ENCODE measurements around the gene SUPT3H. TPM values are rescaled to one million over a fixed set of nuclear protein-coding genes. Genes with fewer than 3 reads are reported as not detected.

The SUPT3H gene
- total and polyA plus RNA-seq, 7 experiments from 2014 or later, result 8.0 to 16.0 (median 12.7) TPM

- Histone ChIP-seq H3K36me3 (ENCODE audit: control insufficient read depth in 2 of 3, insufficient read depth in 3 of 3, low read length in 3 of 3) (no peaks in the 10 kb centered on the region), H3K4me3 (ENCODE audit: low read length) (no peak overlapping the region), H3K9me3 (ENCODE audit: control insufficient read depth in 2 of 3, low read length in 3 of 3) (no peaks in the 10 kb centered on the region), H3K4me1 (ENCODE audit: control insufficient read depth in 2 of 2, insufficient read depth in 2 of 2, low read length in 2 of 2) (peaks cover 0 to 11% of the 10 kb centered on the region in 2 donors), H3K27ac (ENCODE audit: low read depth, low read length) (no peak overlapping the region), H3K27me3 (ENCODE audit: control insufficient read depth in 2 of 2, insufficient read depth in 2 of 2, low read length in 2 of 2) (no peaks in the 10 kb centered on the region)
- ChIA-PET POLR2A (interaction anchor here (1.2 kb wide), 1 partner anchor 24 kb away, joined by 3 read pairs; no protein-coding TSS in a partner anchor), CTCF (no interaction called here)
- Mint-ChIP-seq H3K27ac (peak overlapping the region in 2 of 9 donors; percentile 7 to 15), H3K4me1 (peaks cover 5 to 15% (median 13%) of the 10 kb centered on the region in 7 donors), H3K9me3 (peaks cover 0 to 3% (median 0%) of the 10 kb centered on the region in 11 donors), H3K36me3 (peaks cover 0 to 18% (median 11%) of the 10 kb centered on the region in 5 donors), H3K4me3 (no peak overlapping the region), H3K27me3 (no peaks in the 10 kb centered on the region)
- no peak for DNase-seq
- intact Hi-C loops (cut with micrococcal nuclease), result no loop called here
- no peak for ATAC-seq
Observed at GRCh38 chr6:44805238-44805846, 572.4 kb downstream of the SUPT3H start.

- Histone ChIP-seq H3K9me3 (ENCODE audit: control insufficient read depth in 2 of 3, low read length in 3 of 3) (no peaks in the 10 kb centered on the region), H3K27ac (ENCODE audit: low read depth, low read length) (no peak overlapping the region), H3K27me3 (ENCODE audit: control insufficient read depth in 2 of 2, insufficient read depth in 2 of 2, low read length in 2 of 2) (no peaks in the 10 kb centered on the region), H3K4me3 (ENCODE audit: low read length) (no peak overlapping the region), H3K4me1 (ENCODE audit: control insufficient read depth in 2 of 2, insufficient read depth in 2 of 2, low read length in 2 of 2) (peaks cover 0 to 7% of the 10 kb centered on the region in 2 donors), H3K36me3 (ENCODE audit: control insufficient read depth in 2 of 3, insufficient read depth in 3 of 3, low read length in 3 of 3) (no peaks in the 10 kb centered on the region)
- CTCF ChIA-PET, result no interaction called here
- DNase-seq, result no peak
- no peak for ATAC-seq
- Mint-ChIP-seq H3K9me3 (peaks cover 0 to 3% (median 0%) of the 10 kb centered on the region in 11 donors), H3K4me1 (peaks cover 4 to 10% (median 9%) of the 10 kb centered on the region in 7 donors), H3K27ac (peak overlapping the region in 4 of 9 donors; percentile 7 to 53 (median 18)), H3K4me3 (no peak overlapping the region), H3K36me3 (peaks cover 0 to 18% (median 10%) of the 10 kb centered on the region in 5 donors), H3K27me3 (no peaks in the 10 kb centered on the region)
- POLR2A ChIA-PET, result interaction anchor here (1.2 kb wide), 1 partner anchor 25 kb away, joined by 3 read pairs; no protein-coding TSS in a partner anchor
- intact Hi-C loops (cut with micrococcal nuclease), result no loop called here
Observed at GRCh38 chr6:44804546-44805159, 573.1 kb downstream of the SUPT3H start.

GRCh38 chr6:44804016-44804415 lies 573.7 kb downstream of the SUPT3H start:
- Histone ChIP-seq H3K4me3 (ENCODE audit: low read length) (no peak overlapping the region), H3K27ac (ENCODE audit: low read depth, low read length) (no peak overlapping the region), H3K9me3 (ENCODE audit: control insufficient read depth in 2 of 3, low read length in 3 of 3) (no peaks in the 10 kb centered on the region), H3K4me1 (ENCODE audit: control insufficient read depth in 2 of 2, insufficient read depth in 2 of 2, low read length in 2 of 2) (peaks cover 0 to under 1% of the 10 kb centered on the region in 2 donors), H3K36me3 (ENCODE audit: control insufficient read depth in 2 of 3, insufficient read depth in 3 of 3, low read length in 3 of 3) (no peaks in the 10 kb centered on the region), H3K27me3 (ENCODE audit: control insufficient read depth in 2 of 2, insufficient read depth in 2 of 2, low read length in 2 of 2) (no peaks in the 10 kb centered on the region)
- Mint-ChIP-seq H3K36me3 (peaks cover 0 to 15% (median 7%) of the 10 kb centered on the region in 5 donors), H3K27ac (peak overlapping the region in 3 of 9 donors; percentile 5 to 16 (median 7)), H3K4me1 (peaks cover under 1 to 4% (median 3%) of the 10 kb centered on the region in 7 donors), H3K9me3 (peaks cover 0 to 3% (median 0%) of the 10 kb centered on the region in 11 donors), H3K27me3 (peaks cover 0 to 2% (median 0%) of the 10 kb centered on the region in 5 donors), H3K4me3 (no peak overlapping the region)
- intact Hi-C loops (cut with micrococcal nuclease), result no loop called here
- ChIA-PET POLR2A (interaction anchor here (1.2 kb wide), 1 partner anchor 26 kb away, joined by 3 read pairs; no protein-coding TSS in a partner anchor), CTCF (no interaction called here)
- ATAC-seq (no peak), DNase-seq (no peak)

GRCh38 chr6:44800784-44801592 lies 576.7 kb downstream of the SUPT3H start:
- Mint-ChIP-seq H3K4me3 (no peak overlapping the region), H3K9me3 (peaks cover 0 to 6% (median 2%) of the 10 kb centered on the region in 11 donors), H3K36me3 (peaks cover 0 to 10% (median 2%) of the 10 kb centered on the region in 5 donors), H3K27ac (peak overlapping the region in 2 of 9 donors; percentile 1 to 13), H3K4me1 (peaks cover 0 to 8% (median 0%) of the 10 kb centered on the region in 7 donors), H3K27me3 (peaks cover 0 to 8% (median 2%) of the 10 kb centered on the region in 5 donors)
- Histone ChIP-seq H3K9me3 (ENCODE audit: control insufficient read depth in 2 of 3, low read length in 3 of 3) (no peaks in the 10 kb centered on the region), H3K36me3 (ENCODE audit: control insufficient read depth in 2 of 3, insufficient read depth in 3 of 3, low read length in 3 of 3) (no peaks in the 10 kb centered on the region), H3K27ac (ENCODE audit: low read depth, low read length) (no peak overlapping the region), H3K27me3 (ENCODE audit: control insufficient read depth in 2 of 2, insufficient read depth in 2 of 2, low read length in 2 of 2) (no peaks in the 10 kb centered on the region), H3K4me1 (ENCODE audit: control insufficient read depth in 2 of 2, insufficient read depth in 2 of 2, low read length in 2 of 2) (no peaks in the 10 kb centered on the region), H3K4me3 (ENCODE audit: low read length) (no peak overlapping the region)
- DNase-seq, result no peak
- intact Hi-C loops (cut with micrococcal nuclease), result no loop called here
- POLR2A ChIA-PET, result interaction anchor here (1.3 kb wide), 1 partner anchor 12 kb away, joined by 3 read pairs; no protein-coding TSS in a partner anchor
- no peak for ATAC-seq
- CTCF ChIA-PET, result interaction anchor here (0.6 kb wide), 1 partner anchor 65 kb away, joined by 3 read pairs; no protein-coding TSS in a partner anchor

GRCh38 chr6:44800171-44800783 lies 577.5 kb downstream of the SUPT3H start:
- no peak overlapping the region for H3K27ac Mint-ChIP-seq
- no peak overlapping the region for H3K4me3 ChIP-seq (ENCODE audit: low read length)
- CTCF ChIA-PET, result interaction anchor here (0.6 kb wide), 1 partner anchor 64 kb away, joined by 3 read pairs; no protein-coding TSS in a partner anchor

GRCh38 chr6:44797746-44798145 lies 580.0 kb downstream of the SUPT3H start:
- ATAC-seq (no peak), DNase-seq (no peak)
- Histone ChIP-seq H3K9me3 (ENCODE audit: control insufficient read depth in 2 of 3, low read length in 3 of 3) (no peaks in the 10 kb centered on the region), H3K4me3 (ENCODE audit: low read length) (no peak overlapping the region), H3K27me3 (ENCODE audit: control insufficient read depth in 2 of 2, insufficient read depth in 2 of 2, low read length in 2 of 2) (no peaks in the 10 kb centered on the region), H3K4me1 (ENCODE audit: control insufficient read depth in 2 of 2, insufficient read depth in 2 of 2, low read length in 2 of 2) (no peaks in the 10 kb centered on the region), H3K36me3 (ENCODE audit: control insufficient read depth in 2 of 3, insufficient read depth in 3 of 3, low read length in 3 of 3) (no peaks in the 10 kb centered on the region), H3K27ac (ENCODE audit: low read depth, low read length) (no peak overlapping the region)
- Mint-ChIP-seq H3K27ac (no peak overlapping the region), H3K4me1 (peaks cover 0 to 8% (median 0%) of the 10 kb centered on the region in 7 donors), H3K9me3 (peaks cover 0 to 19% (median 4%) of the 10 kb centered on the region in 11 donors), H3K27me3 (peaks cover 7 to 18% (median 10%) of the 10 kb centered on the region in 5 donors), H3K4me3 (no peak overlapping the region), H3K36me3 (peaks cover 0 to 10% (median 3%) of the 10 kb centered on the region in 5 donors)
- intact Hi-C loops (cut with micrococcal nuclease), result no loop called here
- ChIA-PET POLR2A (interaction anchor here (0.5 to 1.0 kb wide), 2 partner anchors 9 to 22 kb away, joined by 3 read pairs; no protein-coding TSS in a partner anchor), CTCF (no interaction called here)

More at GRCh38 chr6:44800171-44800783, 577.5 kb downstream of the SUPT3H start:
- H3K4me3 Mint-ChIP-seq, result no peak overlapping the region
- Histone ChIP-seq H3K4me1 (ENCODE audit: control insufficient read depth in 2 of 2, insufficient read depth in 2 of 2, low read length in 2 of 2) (no peaks in the 10 kb centered on the region), H3K36me3 (ENCODE audit: control insufficient read depth in 2 of 3, insufficient read depth in 3 of 3, low read length in 3 of 3) (no peaks in the 10 kb centered on the region), H3K9me3 (ENCODE audit: control insufficient read depth in 2 of 3, low read length in 3 of 3) (no peaks in the 10 kb centered on the region), H3K27ac (ENCODE audit: low read depth, low read length) (no peak overlapping the region), H3K27me3 (ENCODE audit: control insufficient read depth in 2 of 2, insufficient read depth in 2 of 2, low read length in 2 of 2) (no peaks in the 10 kb centered on the region)
- ATAC-seq, result no peak
- peaks cover 0 to 9% (median 4%) of the 10 kb centered on the region in 11 donors for H3K9me3 Mint-ChIP-seq
- peaks cover 0 to 10% (median 4%) of the 10 kb centered on the region in 5 donors for H3K36me3 Mint-ChIP-seq
- H3K4me1 Mint-ChIP-seq, result peaks cover 0 to 8% (median 0%) of the 10 kb centered on the region in 7 donors
- intact Hi-C loops (cut with micrococcal nuclease), result no loop called here
- POLR2A ChIA-PET, result interaction anchor here (1.3 kb wide), 1 partner anchor 11 kb away, joined by 3 read pairs; no protein-coding TSS in a partner anchor
- peaks cover 0 to 10% (median 5%) of the 10 kb centered on the region in 5 donors for H3K27me3 Mint-ChIP-seq
- DNase-seq, result no peak

Measured in naive thymus-derived CD4-positive, alpha-beta T cell (primary cell).